GM12878 (cell line): ENCODE measurements around the gene PRKACG.

Experiments
- CTCF ChIP-seq, 3 experiments: IDR thresholded peaks in 2 of 3; conservative IDR thresholded peaks in 1 of 3; 2 replicates each; pipeline ENCODE4 v1.5.1; 2011; ENCODE audit warnings: low read depth in 3 of 3, low read length in 3 of 3, mild to moderate bottlenecking in 3 of 3, control low read depth in 2 of 3, moderate library complexity in 2 of 3, inconsistent platforms in 1 of 3, mixed read lengths in 1 of 3; ENCODE audit not compliant: control insufficient read depth in 2 of 3, insufficient read depth in 1 of 3; ENCODE audit errors: extremely low read depth in 1 of 3
- RAD21 ChIP-seq: IDR thresholded peaks from 2 replicates; pipeline ENCODE4 v1.6.1; 2011; ENCODE audit warnings: mild to moderate bottlenecking, low read depth, low read length, moderate library complexity; ENCODE audit not compliant: insufficient read depth

GRCh38 chr9:68975365-68976043 is 38.4 kb downstream of the PRKACG start:
- TF ChIP-seq CTCF (IDR thresholded peaks at IDR 0.05 in 2 of 3, conservative IDR thresholded peaks at IDR 0.05 in 1 of 3; ENCODE audit: control insufficient read depth in 2 of 3, extremely low read depth in 1 of 3, insufficient read depth in 1 of 3, low read depth in 3 of 3, low read length in 3 of 3): no peak
- no peak for TF ChIP-seq RAD21
